Esophagus muscularis mucosa (tissue), 4 donors: Measurements from ENCODE around the gene SMIM12. TPM values are rescaled to one million over a fixed set of nuclear protein-coding genes. Genes with fewer than 3 reads are reported as not detected.

Experiments used
- DNase-seq: peaks from one replicate; pipeline ENCODE4 v3.0.0-alpha.2; 2017; ENCODE audit errors: extremely low spot score
- H3K27ac ChIP-seq, 4 donors: fragments of 200-600 bp; sonication (generic); replicated peaks in 1 of 4; 1 replicate in 3 of 4; 2 replicates in 1 of 4; pipeline ENCODE4 v1.5.1; 2016 to 2019; ENCODE audit warnings: mild to moderate bottlenecking in 1 of 4
- H3K27me3 ChIP-seq, 4 donors: fragments of 200-600 bp; sonication (generic); one replicate each; pipeline versions ENCODE4 v1.5.1 to v1.6.0; 2016 to 2019
- H3K36me3 ChIP-seq, 4 donors: fragments of 200-600 bp; sonication (generic); one replicate each; pipeline ENCODE4 v1.5.1; 2016 to 2019
- H3K4me1 ChIP-seq, 4 donors: fragments of 200-600 bp; sonication (generic); one replicate each; pipeline ENCODE4 v1.5.1; 2016 to 2019
- H3K4me3 ChIP-seq, 4 donors: fragments of 200-600 bp; sonication (generic); 1 replicate in 2 of 4; 2 replicates in 2 of 4; pipeline ENCODE4 v1.5.1; 2016 to 2019; ENCODE audit warnings: mild to moderate bottlenecking in 4 of 4, moderate library complexity in 1 of 4
- H3K9me3 ChIP-seq, 4 donors: fragments of 200-600 bp; sonication (generic); 1 replicate in 3 of 4; 2 replicates in 1 of 4; pipeline ENCODE4 v1.5.1; 2016 to 2019
- CTCF ChIP-seq, 3 experiments: fragments of 200-600 bp in 2 of 3; fragments of 450-650 bp in 1 of 3; sonication (generic) in 2 of 3; IDR thresholded peaks; one replicate each; pipeline ENCODE4 v1.5.1; 2017 to 2019; ENCODE audit warnings: antibody characterized with exemption in 3 of 3, mild to moderate bottlenecking in 2 of 3, moderate library complexity in 1 of 3
- EP300 ChIP-seq: sonication (generic); formaldehyde crosslinking; IDR thresholded peaks from one replicate; pipeline ENCODE4 v1.6.1; 2017; ENCODE audit warnings: antibody characterized with exemption
- POLR2A ChIP-seq: fragments of 450-650 bp; IDR thresholded peaks from one replicate; pipeline ENCODE4 v1.6.1; 2017; ENCODE audit warnings: antibody characterized with exemption, moderate library complexity, mild to moderate bottlenecking, low read depth
- POLR2AphosphoS5 ChIP-seq, 2 donors: sonication (generic); formaldehyde crosslinking; IDR thresholded peaks; one replicate each; pipeline ENCODE4 v1.6.1; 2017; ENCODE audit warnings: antibody characterized with exemption in 2 of 2
- WGBS: methylation state at CpG from one replicate; pipeline ENCODE4 v1.1.5; 2018; 5-methylcytosine and 5-hydroxymethylcytosine counted together
- intact Hi-C: fragments of 100-400 bp; cut with DNase I; formaldehyde crosslinking; loops from one replicate; pipeline ENCODE4 v1.15.1; 2023
- total RNA-seq, 4 donors: library from RNA; depleted of rRNA; stranded (reverse); fragments of >200 nt; gene quantifications; one replicate each; pipeline versions ENCODE4 v1.1.0 to v1.2.1, GENCODE V29; 2016

SMIM12 gene
- total RNA-seq = 10 to 100 TPM; 29.5 to 45.4 (median 39.0) TPM

- intact Hi-C loops = loop anchor here (10.0 kb wide), 1 partner anchor 125 kb away; the partner anchor contains the start of gene TMEM35B
- TF ChIP-seq POLR2AphosphoS5 (IDR thresholded peaks at IDR 0.05) (peak; percentile 97), EP300 (no peak), CTCF (IDR thresholded peaks at IDR 0.05) (peak; percentile 85 to 93 (median 88)), POLR2A (peak; percentile 91)
- Histone ChIP-seq H3K9me3 (no peaks in the 10 kb centered on the region), H3K27ac (peak within 1 kb of the TSS; percentile 81 to 92 (median 92)), H3K4me3 (peak within 1 kb of the TSS; percentile 88 to 98 (median 92)), H3K36me3 (peaks cover 11 to 15% (median 14%) of the 10 kb centered on the region in 4 donors), H3K27me3 (no peaks in the 10 kb centered on the region), H3K4me1 (peaks cover 28 to 40% (median 33%) of the 10 kb centered on the region in 4 donors)
- 3% methylated on average over 20 of the region's 47 CpGs for WGBS
- DNase-seq = peak; percentile 97
Observed at GRCh38 chr1:34859446-34860200, at the start of gene SMIM12. TSS of gene SMIM12 (minus strand) at chr1:34859749. CDS start at chr1:34855977, 3,772 bp downstream.

- Histone ChIP-seq H3K9me3 (no peaks in the 10 kb centered on the region), H3K36me3 (no peaks in the 10 kb centered on the region), H3K4me3 (no peak overlapping the region), H3K27ac (no peak overlapping the region), H3K27me3 (peaks cover 0 to 18% (median 1%) of the 10 kb centered on the region in 4 donors), H3K4me1 (no peaks in the 10 kb centered on the region)
- intact Hi-C loops = no loop called here
- no peak for TF ChIP-seq CTCF (IDR thresholded peaks at IDR 0.05)
- TF ChIP-seq POLR2AphosphoS5 (IDR thresholded peaks at IDR 0.05) = no peak
- TF ChIP-seq EP300 = no peak
- TF ChIP-seq POLR2A = no peak
- 54% methylated on average over 3 of the region's 3 CpGs for whole genome bisulfite sequencing
- no peak for DNase-seq
Observed at GRCh38 chr1:34908369-34908768, 48.8 kb upstream of the SMIM12 start.

GRCh38 chr1:34907487-34908090 is 48.0 kb upstream of the SMIM12 start:
- intact Hi-C loops = no loop called here
- Histone ChIP-seq H3K9me3 (no peaks in the 10 kb centered on the region), H3K27me3 (peaks cover 0 to 23% (median 1%) of the 10 kb centered on the region in 4 donors), H3K4me3 (no peak overlapping the region), H3K4me1 (no peaks in the 10 kb centered on the region), H3K36me3 (no peaks in the 10 kb centered on the region), H3K27ac (no peak overlapping the region)
- DNase-seq = no peak
- WGBS = 61% methylated on average over 5 of the region's 5 CpGs
- TF ChIP-seq EP300 (no peak), CTCF (IDR thresholded peaks at IDR 0.05) (no peak), POLR2AphosphoS5 (IDR thresholded peaks at IDR 0.05) (no peak), POLR2A (no peak)

- TF ChIP-seq POLR2AphosphoS5 (IDR thresholded peaks at IDR 0.05) (no peak), EP300 (no peak), CTCF (IDR thresholded peaks at IDR 0.05) (no peak), POLR2A (no peak)
- no peak overlapping the region for H3K27ac ChIP-seq
- no peak for DNase-seq
- no peaks in the 10 kb centered on the region for H3K36me3 ChIP-seq
- peaks cover 0 to 29% (median 1%) of the 10 kb centered on the region in 4 donors for H3K27me3 ChIP-seq
- intact Hi-C loops = no loop called here
- H3K4me3 ChIP-seq = no peak overlapping the region
- no peaks in the 10 kb centered on the region for H3K4me1 ChIP-seq
- WGBS = 60% methylated on average over 4 of the region's 4 CpGs
- no peaks in the 10 kb centered on the region for H3K9me3 ChIP-seq
Observed at GRCh38 chr1:34906756-34907155, 47.2 kb upstream of the SMIM12 start.
